ENCODE results near the gene TMC3. TPM values are rescaled to one million over a fixed set of nuclear protein-coding genes. Genes with fewer than 3 reads are reported as not detected.

The TMC3 gene
- total RNA-seq, 1 donor from 2014 or later, result not detected

GRCh38 chr15:81282911-81283310 lies 91.1 kb downstream of the TMC3 start:
- no peak for DNase-seq (ENCODE audit: low spot score)
- peaks cover 51% of the 10 kb centered on the region for H3K4me1 Mint-ChIP-seq (ENCODE audit: low read depth)
- no peak overlapping the region for H3K27ac Mint-ChIP-seq
- intact Hi-C loops (cut with micrococcal nuclease), result no loop called here
- peaks cover 24% of the 10 kb centered on the region for H3K9me3 Mint-ChIP-seq
- peaks cover 2% of the 10 kb centered on the region for H3K27me3 Mint-ChIP-seq (ENCODE audit: insufficient read depth)
- no peak overlapping the region for H3K4me3 Mint-ChIP-seq
- H3K36me3 Mint-ChIP-seq (ENCODE audit: low read depth), result peaks cover 20% of the 10 kb centered on the region

DNA sequence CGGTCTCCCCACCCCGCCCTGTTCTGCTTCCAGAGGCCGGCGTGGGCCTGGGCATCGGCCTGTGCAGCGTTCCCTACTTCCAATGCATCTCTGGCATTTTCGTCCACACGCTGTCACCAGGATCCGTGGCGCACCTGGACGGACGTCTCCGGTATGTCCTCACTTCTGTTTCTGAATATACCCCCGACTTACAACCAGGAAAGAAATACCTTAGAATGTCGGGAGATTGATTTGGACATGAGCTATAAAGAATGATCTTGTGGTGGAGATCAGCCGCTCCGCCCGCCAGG lies 91.5 kb downstream of the TMC3 start:
- H3K4me1 Mint-ChIP-seq (ENCODE audit: low read depth), result peaks cover 48% of the 10 kb centered on the region
- H3K27ac Mint-ChIP-seq, result no peak overlapping the region
- no peak for DNase-seq (ENCODE audit: low spot score)
- no peak overlapping the region for H3K4me3 Mint-ChIP-seq
- peaks cover 17% of the 10 kb centered on the region for H3K36me3 Mint-ChIP-seq (ENCODE audit: low read depth)
- intact Hi-C loops (cut with micrococcal nuclease), result no loop called here
- peaks cover 2% of the 10 kb centered on the region for H3K27me3 Mint-ChIP-seq (ENCODE audit: insufficient read depth)
- peaks cover 27% of the 10 kb centered on the region for H3K9me3 Mint-ChIP-seq

GRCh38 chr15:81281766-81282605 lies 92.0 kb downstream of the TMC3 start:
- intact Hi-C loops (cut with micrococcal nuclease), result no loop called here
- peaks cover 42% of the 10 kb centered on the region for H3K4me1 Mint-ChIP-seq (ENCODE audit: low read depth)
- H3K27ac Mint-ChIP-seq, result no peak overlapping the region

GRCh38 chr15:81281456-81281735 lies 92.6 kb downstream of the TMC3 start:
- Mint-ChIP-seq H3K4me3 (no peak overlapping the region), H3K27me3 (ENCODE audit: insufficient read depth) (peaks cover 2% of the 10 kb centered on the region), H3K9me3 (peaks cover 29% of the 10 kb centered on the region), H3K36me3 (ENCODE audit: low read depth) (peaks cover 17% of the 10 kb centered on the region), H3K27ac (no peak overlapping the region), H3K4me1 (ENCODE audit: low read depth) (peaks cover 38% of the 10 kb centered on the region)
- intact Hi-C loops (cut with micrococcal nuclease), result no loop called here
- no peak for DNase-seq (ENCODE audit: low spot score)

More at GRCh38 chr15:81281766-81282605, 92.0 kb downstream of the TMC3 start:
- no peak overlapping the region for H3K4me3 Mint-ChIP-seq
- H3K36me3 Mint-ChIP-seq (ENCODE audit: low read depth), result peaks cover 18% of the 10 kb centered on the region
- peaks cover 29% of the 10 kb centered on the region for H3K9me3 Mint-ChIP-seq
- DNase-seq (ENCODE audit: low spot score), result no peak
- peaks cover 2% of the 10 kb centered on the region for H3K27me3 Mint-ChIP-seq (ENCODE audit: insufficient read depth)

Other genes with a start within 250 kb of the TMC3 start
- gene CFAP161, start 239.9 kb downstream of the TMC3 start, total RNA-seq, result not detected in 2 replicates
- gene IL16, start 177.3 kb downstream of the TMC3 start, total RNA-seq, result 107 and 111 TPM in 2 replicates
- 4.5 and 4.6 TPM in 2 replicates for gene STARD5, start 50.1 kb downstream of the TMC3 start, total RNA-seq